A549 (cell line): Measurements from ENCODE around the gene HEBP1. TPM values are rescaled to one million over a fixed set of nuclear protein-coding genes. Genes with fewer than 3 reads are reported as not detected.

Source experiments
- ATAC-seq, 2 experiments: fragments of 200-7000 bp in 1 of 2; fragments of >200 bp in 1 of 2; cut with Nextera tagmentation in 1 of 2; cut with Tn5 transposase in 1 of 2; 3 replicates each; pipeline versions ENCODE4 v1.8.0 to v1.9.1; 2018 to 2020; ENCODE audit warnings: mild to moderate bottlenecking in 1 of 2, moderate library complexity in 1 of 2
- CTCF ChIA-PET: fragments of 300-600 bp; sonication (Branson Sonifier 250); formaldehyde crosslinking; extraction: SDS; loops from one replicate; lab custom pipeline; 2021; ENCODE audit warnings: antibody characterized with exemption, inconsistent platforms; lab: Yijun Ruan, JAX
- POLR2A ChIA-PET: fragments of 350-600 bp; formaldehyde crosslinking; extraction: SDS; loops from one replicate; lab custom pipeline; 2021; ENCODE audit warnings: antibody characterized with exemption, inconsistent platforms; lab: Yijun Ruan, JAX
- DNase-seq, 2 experiments: peaks; one replicate each; pipeline versions ENCODE4 v3.0.0 to v3.0.0-alpha.2; 2011 to 2016; ENCODE audit warnings: low read depth in 1 of 2, low spot score in 1 of 2
- FAIRE-seq: peaks from 2 replicates; lab custom pipeline; 2011; peaks lifted over from hg19 to GRCh38; lab: Jason Lieb, UNC
- H3K27ac ChIP-seq, 2 experiments: fragments of >200 bp; sonication (Bioruptor Twin); formaldehyde crosslinking; 3 replicates each; pipeline ENCODE4 v1.5.1; 2016 to 2017
- H3K4me1 ChIP-seq: fragments of >200 bp; sonication (Bioruptor Twin); formaldehyde crosslinking; 3 replicates; pipeline ENCODE4 v1.6.1; 2016
- H3K4me2 ChIP-seq: fragments of >200 bp; sonication (Bioruptor Twin); formaldehyde crosslinking; 3 replicates; pipeline ENCODE4 v1.6.1; 2016
- H3K4me3 ChIP-seq: fragments of >200 bp; sonication (Bioruptor Twin); formaldehyde crosslinking; 3 replicates; pipeline ENCODE4 v1.5.1; 2016
- H3K9me3 ChIP-seq: fragments of >200 bp; sonication (Bioruptor Twin); formaldehyde crosslinking; 3 replicates; pipeline ENCODE4 v1.6.1; 2016
- BHLHE40 ChIP-seq: IDR thresholded peaks from 2 replicates; pipeline ENCODE4 v1.6.1; 2012; ENCODE audit warnings: low read depth, low read length, inconsistent platforms
- CBX2 ChIP-seq: fragments of 200-600 bp; sonication (generic); IDR thresholded peaks from 2 replicates; pipeline ENCODE4 v1.6.1; 2016; ENCODE audit warnings: low read depth, mild to moderate bottlenecking, borderline replicate concordance
- CBX8 ChIP-seq: fragments of 200-600 bp; sonication (generic); IDR thresholded peaks from 2 replicates; pipeline ENCODE4 v1.6.1; 2016
- CEBPB ChIP-seq, 2 experiments: fragments of >200 bp in 1 of 2; sonication (Bioruptor Twin) in 1 of 2; formaldehyde crosslinking in 1 of 2; IDR thresholded peaks; 2 replicates each; pipeline ENCODE4 v1.6.1; 2012 to 2016
- EHMT2 ChIP-seq: fragments of 200-600 bp; sonication (generic); IDR thresholded peaks from 2 replicates; pipeline ENCODE4 v1.6.1; 2016; ENCODE audit warnings: antibody characterized with exemption, low read depth, mild to moderate bottlenecking, moderate library complexity
- ESRRA ChIP-seq: fragments of 150-350 bp; IDR thresholded peaks from 2 replicates; pipeline ENCODE4 v1.6.1; 2014; ENCODE audit warnings: mild to moderate bottlenecking, low read length, borderline replicate concordance
- GATA3 ChIP-seq: IDR thresholded peaks from 2 replicates; pipeline ENCODE4 v1.6.1; 2012; ENCODE audit warnings: borderline replicate concordance
- HDAC2 ChIP-seq: fragments of 200-600 bp; sonication (generic); IDR thresholded peaks from 2 replicates; pipeline ENCODE4 v1.6.1; 2016
- HOXA7 ChIP-seq: fragments of 250-450 bp; sonication (Bioruptor Pico); IDR thresholded peaks from 2 replicates; pipeline ENCODE4 v1.5.0; 2020; ENCODE audit warnings: mild to moderate bottlenecking, moderate library complexity
- JUN ChIP-seq, 2 experiments: fragments of >200 bp; sonication (Bioruptor Twin); formaldehyde crosslinking; IDR thresholded peaks; 2 replicates in 1 of 2; 3 replicates in 1 of 2; pipeline ENCODE4 v1.6.1; 2016 to 2017
- JUNB ChIP-seq: fragments of >200 bp; sonication (Bioruptor Twin); formaldehyde crosslinking; IDR thresholded peaks from 2 replicates; pipeline ENCODE4 v1.6.1; 2016
- NFE2L2 ChIP-seq: fragments of 150-350 bp; conservative IDR thresholded peaks from 2 replicates; pipeline ENCODE4 v1.6.1; 2014; ENCODE audit warnings: low read length
- NPAS2 ChIP-seq: fragments of 250-450 bp; sonication (Bioruptor Pico); IDR thresholded peaks from 2 replicates; pipeline ENCODE4 v1.8.0; 2022; ENCODE audit warnings: mild to moderate bottlenecking, moderate library complexity, borderline replicate concordance
- NR3C1 ChIP-seq: fragments of >200 bp; sonication (Bioruptor Twin); formaldehyde crosslinking; IDR thresholded peaks from 3 replicates; pipeline ENCODE4 v1.6.1; 2017
- PHF8 ChIP-seq: fragments of 200-600 bp; sonication (generic); IDR thresholded peaks from 2 replicates; pipeline ENCODE4 v1.6.1; 2016; ENCODE audit warnings: low read depth, mild to moderate bottlenecking, antibody characterized with exemption, moderate library complexity, borderline replicate concordance
- POLR2A ChIP-seq: IDR thresholded peaks from 2 replicates; pipeline ENCODE4 v1.6.1; 2012; ENCODE audit warnings: mild to moderate bottlenecking, low read length
- POLR2AphosphoS2 ChIP-seq: conservative IDR thresholded peaks from 2 replicates; pipeline ENCODE4 v1.6.1; 2012; ENCODE audit warnings: low read length, improper control_type of control experiment, inconsistent platforms
- RCOR1 ChIP-seq: fragments of 150-350 bp; IDR thresholded peaks from 2 replicates; pipeline ENCODE4 v1.6.1; 2014; ENCODE audit warnings: antibody characterized with exemption, low read length, low read depth
- RNF2 ChIP-seq: fragments of 200-600 bp; sonication (generic); IDR thresholded peaks from 2 replicates; pipeline ENCODE4 v1.6.1; 2016; ENCODE audit warnings: low read depth, mild to moderate bottlenecking, antibody characterized with exemption, moderate library complexity, borderline replicate concordance
- SMC3 ChIP-seq: fragments of >200 bp; sonication (Bioruptor Twin); formaldehyde crosslinking; IDR thresholded peaks from 3 replicates; pipeline ENCODE4 v1.6.1; 2018; ENCODE audit warnings: inconsistent platforms
- TFCP2L1 ChIP-seq: fragments of 250-450 bp; sonication (Bioruptor Pico); IDR thresholded peaks from 2 replicates; pipeline ENCODE4 v1.5.0; 2021; ENCODE audit warnings: mild to moderate bottlenecking
- ZC3H11A ChIP-seq: fragments of 450-650 bp; IDR thresholded peaks from 2 replicates; pipeline ENCODE4 v1.6.1; 2014; ENCODE audit warnings: antibody characterized with exemption, mild to moderate bottlenecking
- ZFP36 ChIP-seq: fragments of 450-650 bp; IDR thresholded peaks from 2 replicates; pipeline ENCODE4 v1.6.1; 2014; ENCODE audit warnings: borderline replicate concordance; ENCODE audit not compliant: partially characterized antibody
- ZNF302 ChIP-seq: fragments of 250-450 bp; sonication (Bioruptor Pico); IDR thresholded peaks from 2 replicates; pipeline ENCODE4 v1.9.0; 2021; ENCODE audit warnings: inconsistent platforms, mild to moderate bottlenecking, moderate library complexity
- WGBS: methylation state at CpG from one replicate; pipeline ENCODE4 v1.1.6; 2017; ENCODE audit errors: missing lambda C conversion rate; 5-methylcytosine and 5-hydroxymethylcytosine counted together
- polyA plus RNA-seq, 4 experiments: library from polyadenylated mRNA; depleted of rRNA in 3 of 4; stranded (reverse); fragments of >200 nt; fragmentation: RNase III in 1 of 4; extraction: RNeasy Plus Mini Kit Qiagen cat#74134 plus additional on column Dnase treatment in 1 of 4; gene quantifications; 2 replicates in 3 of 4; 3 replicates in 1 of 4; pipeline ENCODE4 v1.2.3, GENCODE V29; 2011 to 2017
- TF ChIP-seq, protein P1 (sequence below): fragments of 150-350 bp; IDR thresholded peaks from 2 replicates; pipeline ENCODE4 v1.6.1; 2014; ENCODE audit warnings: low read depth, mild to moderate bottlenecking, low read length
- TF ChIP-seq, protein P2 (sequence below): IDR thresholded peaks from 2 replicates; pipeline ENCODE4 v1.6.1; 2012
- TF ChIP-seq, protein P3 (sequence below): fragments of >200 bp; sonication (Bioruptor Twin); formaldehyde crosslinking; IDR thresholded peaks from 2 replicates; pipeline ENCODE4 v1.6.1; 2016
- TF ChIP-seq, protein P4 (sequence below): fragments of >200 bp; sonication (Bioruptor Twin); formaldehyde crosslinking; IDR thresholded peaks from 3 replicates; pipeline ENCODE4 v1.6.1; 2016
- TF ChIP-seq, protein P5 (sequence below): fragments of 250-450 bp; sonication (Bioruptor Pico); IDR thresholded peaks from 2 replicates; pipeline ENCODE4 v1.5.0; 2021; ENCODE audit warnings: mild to moderate bottlenecking, moderate library complexity, borderline replicate concordance

HEBP1 gene
- polyA plus RNA-seq, 2 of the 4 experiments (the other 2 are of a cell fraction), result 24.8 to 48.9 TPM

DNA sequence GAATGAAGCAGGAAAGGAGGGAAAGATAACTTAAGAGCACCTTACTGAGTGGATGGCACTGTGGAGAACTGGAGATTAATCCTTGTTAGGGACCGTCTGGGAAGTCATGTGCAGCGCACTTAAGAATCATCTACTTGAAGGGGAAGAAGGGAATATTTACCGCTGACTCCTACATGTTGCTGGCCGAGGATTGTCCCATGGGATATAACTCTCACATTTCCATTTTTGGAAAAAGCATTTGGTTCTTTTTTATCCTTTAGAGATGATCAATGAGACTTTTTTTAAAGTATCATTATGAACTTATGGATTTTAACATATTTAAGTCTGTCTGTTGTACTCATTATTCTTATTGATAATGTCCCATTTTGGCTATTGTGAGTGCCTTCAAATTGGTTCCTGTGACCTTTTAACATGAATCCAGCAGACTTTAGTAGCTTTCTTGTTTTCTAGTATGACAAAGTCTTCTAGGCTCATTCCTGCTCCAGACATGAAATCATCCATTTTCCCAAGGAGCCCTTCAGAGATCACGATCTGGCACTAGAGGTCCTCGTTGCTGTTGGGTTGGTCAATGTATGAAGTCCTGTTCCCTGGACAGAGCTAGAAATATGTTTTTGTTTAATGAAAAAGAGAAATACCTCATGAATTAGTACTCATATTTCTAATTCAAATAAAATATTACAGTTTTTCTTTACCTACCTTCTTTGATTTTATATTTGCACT, 23.9 kb upstream of the HEBP1 start (continued):
- TF ChIP-seq NPAS2 (CRISPR knock-in tag) (no peak), ZNF302 (CRISPR knock-in tag) (no peak), NR3C1 (no peak), PHF8 (no peak)
- TF ChIP-seq, protein P1, sequence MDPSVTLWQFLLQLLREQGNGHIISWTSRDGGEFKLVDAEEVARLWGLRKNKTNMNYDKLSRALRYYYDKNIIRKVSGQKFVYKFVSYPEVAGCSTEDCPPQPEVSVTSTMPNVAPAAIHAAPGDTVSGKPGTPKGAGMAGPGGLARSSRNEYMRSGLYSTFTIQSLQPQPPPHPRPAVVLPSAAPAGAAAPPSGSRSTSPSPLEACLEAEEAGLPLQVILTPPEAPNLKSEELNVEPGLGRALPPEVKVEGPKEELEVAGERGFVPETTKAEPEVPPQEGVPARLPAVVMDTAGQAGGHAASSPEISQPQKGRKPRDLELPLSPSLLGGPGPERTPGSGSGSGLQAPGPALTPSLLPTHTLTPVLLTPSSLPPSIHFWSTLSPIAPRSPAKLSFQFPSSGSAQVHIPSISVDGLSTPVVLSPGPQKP, result no peak

DNA sequence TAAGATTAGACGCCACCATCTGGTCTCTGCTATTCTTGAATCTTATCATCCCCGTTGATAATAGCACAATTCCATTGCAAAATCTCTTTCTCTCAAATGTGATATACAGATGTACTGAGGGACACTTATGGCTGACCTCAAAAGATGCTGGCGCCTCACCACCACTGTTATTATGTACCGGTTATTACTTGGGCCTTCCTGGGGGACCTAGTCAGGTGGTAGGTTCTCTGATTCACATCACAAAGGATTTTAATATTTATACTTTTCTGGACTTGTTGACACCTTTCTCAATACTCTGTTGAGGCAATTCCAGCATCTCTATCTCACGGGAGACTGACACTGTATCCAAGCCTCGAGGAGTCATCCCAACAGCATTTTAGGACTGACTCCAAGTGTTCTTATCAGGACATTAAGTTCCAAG, 22.8 kb upstream of the HEBP1 start:
- TF ChIP-seq, protein P2, sequence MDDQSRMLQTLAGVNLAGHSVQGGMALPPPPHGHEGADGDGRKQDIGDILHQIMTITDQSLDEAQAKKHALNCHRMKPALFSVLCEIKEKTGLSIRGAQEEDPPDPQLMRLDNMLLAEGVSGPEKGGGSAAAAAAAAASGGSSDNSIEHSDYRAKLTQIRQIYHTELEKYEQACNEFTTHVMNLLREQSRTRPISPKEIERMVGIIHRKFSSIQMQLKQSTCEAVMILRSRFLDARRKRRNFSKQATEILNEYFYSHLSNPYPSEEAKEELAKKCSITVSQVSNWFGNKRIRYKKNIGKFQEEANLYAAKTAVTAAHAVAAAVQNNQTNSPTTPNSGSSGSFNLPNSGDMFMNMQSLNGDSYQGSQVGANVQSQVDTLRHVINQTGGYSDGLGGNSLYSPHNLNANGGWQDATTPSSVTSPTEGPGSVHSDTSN, result no peak
- TF ChIP-seq CBX2 (no peak), RCOR1 (no peak), POLR2AphosphoS2 (no peak), TFCP2L1 (CRISPR knock-in tag) (no peak), BHLHE40 (no peak), RNF2 (no peak)
- TF ChIP-seq, protein P3, sequence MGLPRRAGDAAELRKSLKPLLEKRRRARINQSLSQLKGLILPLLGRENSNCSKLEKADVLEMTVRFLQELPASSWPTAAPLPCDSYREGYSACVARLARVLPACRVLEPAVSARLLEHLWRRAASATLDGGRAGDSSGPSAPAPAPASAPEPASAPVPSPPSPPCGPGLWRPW, result no peak
- TF ChIP-seq, protein P4, sequence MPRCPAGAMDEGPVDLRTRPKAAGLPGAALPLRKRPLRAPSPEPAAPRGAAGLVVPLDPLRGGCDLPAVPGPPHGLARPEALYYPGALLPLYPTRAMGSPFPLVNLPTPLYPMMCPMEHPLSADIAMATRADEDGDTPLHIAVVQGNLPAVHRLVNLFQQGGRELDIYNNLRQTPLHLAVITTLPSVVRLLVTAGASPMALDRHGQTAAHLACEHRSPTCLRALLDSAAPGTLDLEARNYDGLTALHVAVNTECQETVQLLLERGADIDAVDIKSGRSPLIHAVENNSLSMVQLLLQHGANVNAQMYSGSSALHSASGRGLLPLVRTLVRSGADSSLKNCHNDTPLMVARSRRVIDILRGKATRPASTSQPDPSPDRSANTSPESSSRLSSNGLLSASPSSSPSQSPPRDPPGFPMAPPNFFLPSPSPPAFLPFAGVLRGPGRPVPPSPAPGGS, result no peak
- ChIA-PET POLR2A (no interaction called here), CTCF (interaction anchor here (1.0 to 9.1 kb wide), 15 partner anchors 10 to 235 kb away, joined by 3 to 119 read pairs (median 5); partner anchors contain the start of gene FAM234B)
- Histone ChIP-seq H3K27ac (no peak overlapping the region), H3K4me2 (no peak overlapping the region), H3K9me3 (no peaks in the 10 kb centered on the region), H3K4me1 (no peaks in the 10 kb centered on the region), H3K4me3 (no peak overlapping the region)
- 64% methylated on average over 6 of the region's 6 CpGs for WGBS
- DNase-seq (no peak), FAIRE-seq (no peak), ATAC-seq (no peak)

DNA sequence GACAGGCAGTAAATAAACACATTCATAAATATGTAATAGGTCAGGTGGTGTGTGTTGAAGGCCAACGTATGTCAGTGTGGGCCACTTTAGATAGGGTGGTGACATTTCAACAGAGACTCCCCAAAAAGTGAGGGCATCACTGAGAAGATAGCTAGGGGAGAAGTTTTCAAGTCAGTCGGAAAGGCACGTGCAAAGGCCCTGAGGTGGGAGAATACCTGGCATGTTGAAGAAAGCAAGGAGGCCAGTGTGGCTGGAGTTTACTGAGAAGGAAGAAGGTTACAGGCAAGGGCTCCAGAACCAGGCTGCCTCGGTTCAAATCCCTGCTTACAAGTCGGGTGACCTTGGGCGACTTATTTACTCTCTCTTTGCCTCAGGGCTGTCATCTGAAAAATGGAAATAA, 11.0 kb upstream of the HEBP1 start:
- ATAC-seq (no peak), DNase-seq (no peak)
- 77% methylated on average over 6 of the region's 6 CpGs for WGBS
- POLR2A ChIA-PET, result no interaction called here
- H3K27ac ChIP-seq, result no peak overlapping the region
- H3K4me3 ChIP-seq, result no peak overlapping the region
- no peak for TF ChIP-seq CBX8
- TF ChIP-seq, protein P2, result no peak
- no peak for TF ChIP-seq RNF2
- no peak for TF ChIP-seq POLR2A
- TF ChIP-seq EHMT2, result no peak
- no peak for TF ChIP-seq HOXA7 (CRISPR knock-in tag)
- no peak for TF ChIP-seq ZFP36
- TF ChIP-seq CEBPB (IDR thresholded peaks at IDR 0.05), result no peak
- no peak for TF ChIP-seq ESRRA
- no peak for TF ChIP-seq GATA3
- TF ChIP-seq, protein P5, sequence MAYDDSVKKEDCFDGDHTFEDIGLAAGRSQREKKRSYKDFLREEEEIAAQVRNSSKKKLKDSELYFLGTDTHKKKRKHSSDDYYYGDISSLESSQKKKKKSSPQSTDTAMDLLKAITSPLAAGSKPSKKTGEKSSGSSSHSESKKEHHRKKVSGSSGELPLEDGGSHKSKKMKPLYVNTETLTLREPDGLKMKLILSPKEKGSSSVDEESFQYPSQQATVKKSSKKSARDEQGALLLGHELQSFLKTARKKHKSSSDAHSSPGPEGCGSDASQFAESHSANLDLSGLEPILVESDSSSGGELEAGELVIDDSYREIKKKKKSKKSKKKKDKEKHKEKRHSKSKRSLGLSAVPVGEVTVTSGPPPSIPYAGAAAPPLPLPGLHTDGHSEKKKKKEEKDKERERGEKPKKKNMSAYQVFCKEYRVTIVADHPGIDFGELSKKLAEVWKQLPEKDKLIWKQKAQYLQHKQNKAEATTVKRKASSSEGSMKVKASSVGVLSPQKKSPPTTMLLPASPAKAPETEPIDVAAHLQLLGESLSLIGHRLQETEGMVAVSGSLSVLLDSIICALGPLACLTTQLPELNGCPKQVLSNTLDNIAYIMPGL (CRISPR knock-in tag), result no peak
- TF ChIP-seq SMC3, result no peak
- no peak for TF ChIP-seq HDAC2
- no peak for TF ChIP-seq CBX2
- TF ChIP-seq ZC3H11A, result no peak
- no peak for TF ChIP-seq JUNB
- no peak for TF ChIP-seq BHLHE40
- no peak for TF ChIP-seq JUN (IDR thresholded peaks at IDR 0.05)
- no peak for TF ChIP-seq NFE2L2
- TF ChIP-seq, all 56 proteins: peak for 0
- Histone ChIP-seq H3K4me2 (no peak overlapping the region), H3K9me3 (no peaks in the 10 kb centered on the region), H3K4me1 (no peaks in the 10 kb centered on the region)
- no peak for FAIRE-seq
- CTCF ChIA-PET, result interaction anchor here (1.1 to 2.4 kb wide), 2 partner anchors 56 to 201 kb away, joined by 3 to 7 read pairs; no protein-coding TSS in a partner anchor
